Muscle of leg (tissue), 11 donors: ENCODE data around the gene ZNF804A. TPM values are rescaled to one million over a fixed set of nuclear protein-coding genes. Genes with fewer than 3 reads are reported as not detected.

Source experiments
- DNase-seq: peaks from one replicate; pipeline ENCODE4 v3.0.0; 2013
- H3K27ac ChIP-seq: one replicate; pipeline ENCODE4 v1.5.1; 2013; ENCODE audit warnings: mild to moderate bottlenecking, low read length, control low read depth
- H3K27me3 ChIP-seq: one replicate; pipeline ENCODE4 v1.6.1; 2013; ENCODE audit warnings: low read length; ENCODE audit not compliant: control insufficient read depth, insufficient read depth
- H3K36me3 ChIP-seq: one replicate; pipeline ENCODE4 v1.6.1; 2013; ENCODE audit warnings: low read length; ENCODE audit not compliant: control insufficient read depth, insufficient read depth
- H3K4me1 ChIP-seq: one replicate; pipeline ENCODE4 v1.6.1; 2013; ENCODE audit warnings: low read length; ENCODE audit not compliant: control insufficient read depth, insufficient read depth
- H3K4me3 ChIP-seq: one replicate; pipeline ENCODE4 v1.5.1; 2013; ENCODE audit warnings: low read length, control low read depth
- H3K9me3 ChIP-seq: replicated peaks from 2 replicates; pipeline ENCODE4 v1.6.1; 2013; ENCODE audit warnings: low read depth, low read length; ENCODE audit not compliant: control insufficient read depth
- WGBS: methylation state at CpG from one replicate; pipeline ENCODE4 v1.1.5; 2013; ENCODE audit warnings: missing lambda C conversion rate; ENCODE audit not compliant: insufficient coverage; 5-methylcytosine and 5-hydroxymethylcytosine counted together
- polyA plus RNA-seq, 8 donors: library from polyadenylated mRNA; unstranded; fragments of 120-200 nt; gene quantifications; one replicate each; pipeline versions ENCODE4 v1.2.1 to v1.2.3, GENCODE V29; 2013; ENCODE audit warnings: inconsistent platforms in 1 of 8, low replicate concordance in 1 of 8; ENCODE audit not compliant: insufficient read length in 8 of 8, insufficient read depth in 1 of 8
- total RNA-seq: library from RNA; stranded (reverse); fragments of 120-200 nt; gene quantifications from one replicate; pipeline ENCODE4 v1.2.4, GENCODE V29; 2013

Gene ZNF804A
- total and polyA plus RNA-seq, 9 donors, result 0.09 to 0.51 (median 0.34) TPM

- H3K4me1 ChIP-seq, result no peaks in the 10 kb centered on the region
Measured at GRCh38 chr2:184646593-184646992, 48.3 kb downstream of the ZNF804A start.

GRCh38 chr2:184654945-184655344, 56.6 kb downstream of the ZNF804A start:
- H3K27me3 ChIP-seq, result no peaks in the 10 kb centered on the region
- no peak for DNase-seq
- no peaks in the 10 kb centered on the region for H3K4me1 ChIP-seq
- H3K36me3 ChIP-seq, result no peaks in the 10 kb centered on the region
- H3K27ac ChIP-seq, result no peak overlapping the region
- no CpG with 5 or more reads among the region's 2 CpGs for WGBS
- H3K4me3 ChIP-seq, result no peak overlapping the region
- no peaks in the 10 kb centered on the region for H3K9me3 ChIP-seq

More at GRCh38 chr2:184646593-184646992, 48.3 kb downstream of the ZNF804A start:
- Histone ChIP-seq H3K27ac (no peak overlapping the region), H3K36me3 (no peaks in the 10 kb centered on the region), H3K27me3 (no peaks in the 10 kb centered on the region), H3K9me3 (no peaks in the 10 kb centered on the region), H3K4me3 (no peak overlapping the region)
- 91% methylated on average over 3 of the region's 4 CpGs for WGBS
- no peak for DNase-seq

GRCh38 chr2:184677171-184677570, 78.8 kb downstream of the ZNF804A start:
- H3K4me3 ChIP-seq, result no peak overlapping the region
- no CpG with 5 or more reads among the region's 2 CpGs for WGBS
- DNase-seq, result no peak
- peaks cover 8% of the 10 kb centered on the region for H3K9me3 ChIP-seq
- H3K36me3 ChIP-seq, result no peaks in the 10 kb centered on the region
- H3K27me3 ChIP-seq, result no peaks in the 10 kb centered on the region
- H3K27ac ChIP-seq, result no peak overlapping the region
- H3K4me1 ChIP-seq, result no peaks in the 10 kb centered on the region

- whole genome bisulfite sequencing, result 97% methylated on average over 7 of the region's 7 CpGs
- no peak for DNase-seq
- H3K4me3 ChIP-seq, result no peak overlapping the region
- no peaks in the 10 kb centered on the region for H3K36me3 ChIP-seq
- no peaks in the 10 kb centered on the region for H3K27me3 ChIP-seq
- peaks cover 8% of the 10 kb centered on the region for H3K9me3 ChIP-seq
- H3K4me1 ChIP-seq, result no peaks in the 10 kb centered on the region
- H3K27ac ChIP-seq, result no peak overlapping the region
Measured at GRCh38 chr2:184679219-184680018, 81.1 kb downstream of the ZNF804A start.

- 86% methylated on average over 2 of the region's 2 CpGs for whole genome bisulfite sequencing
Measured at GRCh38 chr2:184680825-184681224, 82.5 kb downstream of the ZNF804A start.

GRCh38 chr2:184681642-184682321, 83.5 kb downstream of the ZNF804A start:
- Histone ChIP-seq H3K4me1 (no peaks in the 10 kb centered on the region), H3K9me3 (peaks cover 8% of the 10 kb centered on the region), H3K27ac (no peak overlapping the region), H3K27me3 (no peaks in the 10 kb centered on the region), H3K36me3 (no peaks in the 10 kb centered on the region), H3K4me3 (no peak overlapping the region)
- WGBS, result 77% methylated on average over 6 of the region's 10 CpGs
- DNase-seq, result no peak

More at GRCh38 chr2:184680825-184681224, 82.5 kb downstream of the ZNF804A start:
- Histone ChIP-seq H3K4me1 (no peaks in the 10 kb centered on the region), H3K27me3 (no peaks in the 10 kb centered on the region), H3K4me3 (no peak overlapping the region), H3K36me3 (no peaks in the 10 kb centered on the region), H3K9me3 (peaks cover 8% of the 10 kb centered on the region), H3K27ac (no peak overlapping the region)
- no peak for DNase-seq

- Histone ChIP-seq H3K36me3 (no peaks in the 10 kb centered on the region), H3K4me1 (no peaks in the 10 kb centered on the region), H3K9me3 (peaks cover 8% of the 10 kb centered on the region), H3K4me3 (no peak overlapping the region), H3K27me3 (no peaks in the 10 kb centered on the region), H3K27ac (no peak overlapping the region)
- no peak for DNase-seq
- WGBS, result no CpG with 5 or more reads among the region's 3 CpGs
Measured at GRCh38 chr2:184683911-184684310, 85.6 kb downstream of the ZNF804A start.

- 85% methylated on average over 3 of the region's 6 CpGs for WGBS
- H3K9me3 ChIP-seq, result no peaks in the 10 kb centered on the region
- DNase-seq, result no peak
- H3K36me3 ChIP-seq, result no peaks in the 10 kb centered on the region
- no peaks in the 10 kb centered on the region for H3K4me1 ChIP-seq
- H3K27ac ChIP-seq, result no peak overlapping the region
- no peak overlapping the region for H3K4me3 ChIP-seq
- no peaks in the 10 kb centered on the region for H3K27me3 ChIP-seq
Measured at GRCh38 chr2:184685999-184686841, 87.9 kb downstream of the ZNF804A start.

GRCh38 chr2:184689638-184690037, 91.3 kb downstream of the ZNF804A start:
- peak; percentile 77 for DNase-seq
- no peaks in the 10 kb centered on the region for H3K36me3 ChIP-seq
- no CpG with 5 or more reads among the region's 1 CpG for WGBS
- no peaks in the 10 kb centered on the region for H3K27me3 ChIP-seq
- H3K9me3 ChIP-seq, result no peaks in the 10 kb centered on the region
- no peaks in the 10 kb centered on the region for H3K4me1 ChIP-seq
- no peak overlapping the region for H3K4me3 ChIP-seq
- H3K27ac ChIP-seq, result no peak overlapping the region
